ENCODE measurements around the gene PDGFD.

Gene PDGFD

GRCh38 chr11:103907136-103907535 lies 256.8 kb downstream of the PDGFD start:
- Histone ChIP-seq H3K9me3 (ENCODE audit: severe bottlenecking) (no peaks in the 10 kb centered on the region), H3K4me3 (ENCODE audit: low read depth, low read length) (no peak overlapping the region), H3K36me3 (no peaks in the 10 kb centered on the region), H3K27ac (no peak overlapping the region), H3K27me3 (ENCODE audit: insufficient read depth, low read depth, severe bottlenecking) (no peaks in the 10 kb centered on the region)
- TF ChIP-seq, protein P1, sequence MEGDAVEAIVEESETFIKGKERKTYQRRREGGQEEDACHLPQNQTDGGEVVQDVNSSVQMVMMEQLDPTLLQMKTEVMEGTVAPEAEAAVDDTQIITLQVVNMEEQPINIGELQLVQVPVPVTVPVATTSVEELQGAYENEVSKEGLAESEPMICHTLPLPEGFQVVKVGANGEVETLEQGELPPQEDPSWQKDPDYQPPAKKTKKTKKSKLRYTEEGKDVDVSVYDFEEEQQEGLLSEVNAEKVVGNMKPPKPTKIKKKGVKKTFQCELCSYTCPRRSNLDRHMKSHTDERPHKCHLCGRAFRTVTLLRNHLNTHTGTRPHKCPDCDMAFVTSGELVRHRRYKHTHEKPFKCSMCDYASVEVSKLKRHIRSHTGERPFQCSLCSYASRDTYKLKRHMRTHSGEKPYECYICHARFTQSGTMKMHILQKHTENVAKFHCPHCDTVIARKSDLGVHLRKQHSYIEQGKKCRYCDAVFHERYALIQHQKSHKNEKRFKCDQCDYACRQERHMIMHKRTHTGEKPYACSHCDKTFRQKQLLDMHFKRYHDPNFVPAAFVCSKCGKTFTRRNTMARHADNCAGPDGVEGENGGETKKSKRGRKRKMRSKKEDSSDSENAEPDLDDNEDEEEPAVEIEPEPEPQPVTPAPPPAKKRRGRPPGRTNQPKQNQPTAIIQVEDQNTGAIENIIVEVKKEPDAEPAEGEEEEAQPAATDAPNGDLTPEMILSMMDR (IDR thresholded peaks at IDR 0.05; ENCODE audit: low read depth, low read length): no peak
- no peak for DNase-seq

- H3K27me3 ChIP-seq (ENCODE audit: insufficient read depth, low read depth, severe bottlenecking): no peaks in the 10 kb centered on the region
- no peaks in the 10 kb centered on the region for H3K9me3 ChIP-seq (ENCODE audit: severe bottlenecking)
- H3K4me3 ChIP-seq (ENCODE audit: low read depth, low read length): no peak overlapping the region
- TF ChIP-seq, protein P1 (IDR thresholded peaks at IDR 0.05; ENCODE audit: low read depth, low read length): no peak
- no peaks in the 10 kb centered on the region for H3K36me3 ChIP-seq
- no peak overlapping the region for H3K27ac ChIP-seq
- DNase-seq: no peak
Measured at GRCh38 chr11:103906291-103906867, 257.6 kb downstream of the PDGFD start.

DNA sequence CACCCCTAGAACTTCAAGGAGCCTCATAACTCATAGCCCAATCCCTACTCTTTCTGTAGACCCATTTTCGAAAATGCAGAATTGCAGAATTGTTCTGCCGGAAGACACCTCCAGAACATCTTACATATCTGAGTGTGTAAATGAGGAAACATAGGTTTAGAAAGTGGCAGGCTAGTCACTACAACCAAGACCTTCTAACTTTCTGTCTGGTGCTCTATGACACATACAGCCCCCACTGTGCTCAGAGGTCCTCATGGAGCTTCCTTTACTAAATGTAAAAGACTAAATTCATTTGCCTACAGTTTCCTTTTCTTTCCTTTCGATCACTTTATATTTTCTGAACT lies 259.7 kb downstream of the PDGFD start:
- H3K9me3 ChIP-seq (ENCODE audit: severe bottlenecking): no peaks in the 10 kb centered on the region
- no peak overlapping the region for H3K4me3 ChIP-seq (ENCODE audit: low read depth, low read length)
- no peak for DNase-seq
- H3K27ac ChIP-seq: no peak overlapping the region
- no peaks in the 10 kb centered on the region for H3K36me3 ChIP-seq
- TF ChIP-seq, protein P1 (IDR thresholded peaks at IDR 0.05; ENCODE audit: low read depth, low read length): no peak
- H3K27me3 ChIP-seq (ENCODE audit: insufficient read depth, low read depth, severe bottlenecking): no peaks in the 10 kb centered on the region

DNA sequence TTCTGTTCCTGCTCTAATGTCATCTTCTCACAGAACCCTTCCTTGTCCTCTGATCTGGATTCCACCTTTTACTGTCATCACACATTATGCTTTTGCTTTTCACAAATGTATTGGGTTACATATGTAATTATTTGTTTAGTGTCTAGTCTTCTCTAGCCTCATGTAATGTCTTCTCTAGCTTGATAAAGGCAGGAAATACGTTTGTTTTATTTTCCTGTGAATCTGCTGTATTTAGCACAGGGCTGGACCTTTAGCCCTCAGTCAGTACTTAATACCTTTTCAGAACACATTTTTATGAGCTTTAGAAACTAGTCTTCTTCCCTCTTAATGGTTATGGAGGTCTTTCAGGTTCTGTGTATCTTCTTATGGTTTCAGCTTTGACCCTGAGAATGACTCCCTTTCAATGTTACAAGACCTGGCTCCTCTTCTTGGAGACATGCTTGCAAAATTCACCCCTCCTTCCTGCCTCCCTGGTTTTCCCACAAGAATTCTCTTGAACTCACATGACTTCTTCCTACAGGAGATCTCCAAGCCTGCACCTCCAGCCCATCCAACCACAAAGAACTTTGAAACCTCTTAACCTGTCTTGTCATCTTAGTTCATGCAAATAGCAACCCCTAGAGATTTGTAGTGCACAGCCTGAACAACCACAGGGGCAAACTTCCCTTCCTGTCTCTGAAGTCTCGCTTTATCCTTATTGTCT lies 260.2 kb downstream of the PDGFD start:
- Histone ChIP-seq H3K36me3 (no peaks in the 10 kb centered on the region), H3K27me3 (ENCODE audit: insufficient read depth, low read depth, severe bottlenecking) (no peaks in the 10 kb centered on the region), H3K4me3 (ENCODE audit: low read depth, low read length) (no peak overlapping the region), H3K9me3 (ENCODE audit: severe bottlenecking) (no peaks in the 10 kb centered on the region), H3K27ac (no peak overlapping the region)
- no peak for DNase-seq
- TF ChIP-seq, protein P1 (IDR thresholded peaks at IDR 0.05; ENCODE audit: low read depth, low read length): no peak

DNA sequence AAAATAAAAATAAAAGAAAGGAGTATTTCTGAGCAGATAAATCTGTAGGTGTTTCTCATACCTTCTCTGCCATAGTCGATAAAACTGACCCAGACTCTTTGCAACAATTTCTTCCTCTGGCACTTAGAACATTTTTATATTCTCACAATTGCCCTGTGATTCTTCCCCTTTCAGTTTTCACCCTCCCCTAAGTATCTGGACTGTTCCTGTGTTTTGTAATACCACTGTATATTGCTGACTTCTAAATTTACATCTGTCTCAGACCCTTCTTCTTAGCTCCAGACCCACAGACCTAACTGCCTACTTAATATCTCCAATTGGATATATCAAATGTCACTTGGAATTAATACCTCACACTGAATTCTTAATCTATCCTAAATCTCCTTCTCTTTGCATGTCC lies 261.0 kb downstream of the PDGFD start:
- Histone ChIP-seq H3K27ac (no peak overlapping the region), H3K4me3 (ENCODE audit: low read depth, low read length) (no peak overlapping the region), H3K27me3 (ENCODE audit: insufficient read depth, low read depth, severe bottlenecking) (no peaks in the 10 kb centered on the region), H3K9me3 (ENCODE audit: severe bottlenecking) (no peaks in the 10 kb centered on the region), H3K36me3 (no peaks in the 10 kb centered on the region)
- TF ChIP-seq, protein P1 (IDR thresholded peaks at IDR 0.05; ENCODE audit: low read depth, low read length): no peak
- no peak for DNase-seq

DNA sequence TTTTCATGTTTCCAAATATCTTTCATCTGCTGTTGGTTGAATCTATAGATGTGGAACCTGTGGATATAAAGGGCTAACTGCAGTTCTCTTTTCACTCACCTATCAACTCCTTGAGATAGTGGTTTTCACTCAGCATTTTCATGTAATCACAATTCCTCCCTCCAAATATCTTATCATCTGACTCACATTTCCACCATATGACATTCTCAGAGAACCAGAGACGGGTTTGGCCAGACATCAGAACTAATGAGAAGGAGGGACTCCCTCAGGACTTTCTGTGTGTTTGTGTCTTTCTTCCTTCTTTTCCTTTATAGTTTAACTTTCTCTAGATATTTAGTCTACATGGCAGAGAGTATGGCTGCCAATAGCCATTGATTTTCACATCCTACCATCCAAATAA lies 262.3 kb downstream of the PDGFD start:
- Histone ChIP-seq H3K27me3 (ENCODE audit: insufficient read depth, low read depth, severe bottlenecking) (no peaks in the 10 kb centered on the region), H3K36me3 (no peaks in the 10 kb centered on the region), H3K27ac (no peak overlapping the region), H3K4me3 (ENCODE audit: low read depth, low read length) (no peak overlapping the region), H3K9me3 (ENCODE audit: severe bottlenecking) (no peaks in the 10 kb centered on the region)
- TF ChIP-seq, protein P1 (IDR thresholded peaks at IDR 0.05; ENCODE audit: low read depth, low read length): no peak
- DNase-seq: no peak

All from WERI-Rb-1 (cell line).